Measurements from ENCODE around the gene SCAI. TPM values are rescaled to one million over a fixed set of nuclear protein-coding genes. Genes with fewer than 3 reads are reported as not detected.
A peak's percentile ranks its signal among the peaks of the same experiment; 100 is the strongest.

The SCAI gene
- total RNA-seq, 6 experiments from 2014 or later: 1.8 to 5.5 (median 2.6) TPM

- intact Hi-C loops (cut with DNase I): no loop called here
- peaks cover 0 to 21% (median 2%) of the 10 kb centered on the region in 4 donors for H3K4me1 ChIP-seq
- no peaks in the 10 kb centered on the region for H3K27me3 ChIP-seq
- peak overlapping the region; percentile 54 to 63 (median 54) for H3K4me3 ChIP-seq
- 2% methylated on average over 20 of the region's 54 CpGs for WGBS (ENCODE audit: insufficient coverage, low coverage, low lambda C conversion rate, missing lambda C conversion rate)
- ATAC-seq: no peak
- DNase-seq: peak in 2 of 3 donors; percentile 49 to 63
- no peaks in the 10 kb centered on the region for H3K9me3 ChIP-seq
- no peak overlapping the region for H3K27ac ChIP-seq
- TF ChIP-seq CTCF (IDR thresholded peaks at IDR 0.05): no peak
- TF ChIP-seq POLR2A (IDR thresholded peaks at IDR 0.05): no peak
- H3K36me3 ChIP-seq: no peaks in the 10 kb centered on the region
Observed at GRCh38 chr9:125142560-125143376, 560 bp downstream of the SCAI start.

DNA sequence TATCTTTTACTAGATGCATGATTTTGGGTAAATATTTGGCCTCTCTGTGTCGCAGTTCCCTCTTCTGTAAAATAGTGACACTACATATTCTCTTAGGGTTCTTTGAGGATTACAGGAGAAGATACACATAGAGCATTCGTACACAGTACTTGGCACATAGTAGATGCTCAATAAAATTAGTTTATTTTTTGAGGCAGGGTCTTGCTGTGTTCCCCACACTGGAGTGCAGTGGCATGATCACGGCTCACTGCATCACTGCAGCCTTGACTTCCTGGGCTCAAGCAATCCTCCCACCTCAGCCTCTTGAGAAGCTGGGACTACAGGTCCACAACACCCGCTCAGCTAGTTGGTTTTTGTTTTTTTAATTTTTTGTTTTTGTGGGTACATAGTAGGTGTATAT lies 1.6 kb downstream of the SCAI start:
- TF ChIP-seq CTCF (IDR thresholded peaks at IDR 0.05) (no peak), POLR2A (IDR thresholded peaks at IDR 0.05) (no peak)
- ATAC-seq: no peak
- Histone ChIP-seq H3K27ac (no peak overlapping the region), H3K9me3 (no peaks in the 10 kb centered on the region), H3K27me3 (no peaks in the 10 kb centered on the region), H3K36me3 (no peaks in the 10 kb centered on the region), H3K4me1 (peaks cover 0 to 20% (median 2%) of the 10 kb centered on the region in 4 donors), H3K4me3 (no peak overlapping the region)
- intact Hi-C loops (cut with DNase I): no loop called here
- no peak for DNase-seq
- 72% methylated on average over 4 of the region's 4 CpGs for WGBS (ENCODE audit: insufficient coverage, low coverage, low lambda C conversion rate, missing lambda C conversion rate)

DNA sequence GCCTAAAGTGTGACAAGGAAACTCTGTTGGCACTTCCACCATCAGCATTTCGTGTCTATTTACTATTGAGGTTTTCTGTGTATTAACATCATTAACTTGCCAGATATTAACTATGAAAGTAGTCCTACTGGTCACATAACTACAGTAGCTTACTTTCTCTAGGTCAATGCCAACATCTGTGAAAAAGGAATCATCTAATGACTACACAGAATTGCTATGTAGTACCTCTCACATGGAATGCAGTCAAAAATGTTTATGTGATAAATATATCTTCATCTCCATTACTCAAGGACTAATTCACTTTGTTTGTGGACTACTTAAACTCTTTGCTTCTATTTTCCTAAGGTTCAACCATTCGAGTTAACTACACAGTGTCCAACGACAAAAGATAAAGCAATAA lies 2.1 kb downstream of the SCAI start:
- H3K4me3 ChIP-seq: no peak overlapping the region
- peaks cover 0 to 15% (median 2%) of the 10 kb centered on the region in 4 donors for H3K4me1 ChIP-seq
- intact Hi-C loops (cut with DNase I): no loop called here
- 92% methylated on average over 3 of the region's 3 CpGs for WGBS (ENCODE audit: insufficient coverage, low coverage, low lambda C conversion rate, missing lambda C conversion rate)
- no peak for DNase-seq
- H3K9me3 ChIP-seq: no peaks in the 10 kb centered on the region
- ATAC-seq: no peak
- H3K36me3 ChIP-seq: no peaks in the 10 kb centered on the region
- H3K27ac ChIP-seq: no peak overlapping the region
- TF ChIP-seq POLR2A (IDR thresholded peaks at IDR 0.05): no peak
- no peak for TF ChIP-seq CTCF (IDR thresholded peaks at IDR 0.05)
- H3K27me3 ChIP-seq: no peaks in the 10 kb centered on the region

GRCh38 chr9:125140576-125140975 lies 2.8 kb downstream of the SCAI start:
- TF ChIP-seq CTCF (IDR thresholded peaks at IDR 0.05): no peak
- TF ChIP-seq POLR2A (IDR thresholded peaks at IDR 0.05): no peak
- H3K4me1 ChIP-seq: peaks cover 0 to 12% (median 2%) of the 10 kb centered on the region in 4 donors
- H3K36me3 ChIP-seq: no peaks in the 10 kb centered on the region
- WGBS (ENCODE audit: insufficient coverage, low coverage, low lambda C conversion rate, missing lambda C conversion rate): no CpG with 5 or more reads among the region's 1 CpG
- DNase-seq (no peak), ATAC-seq (no peak)
- H3K27ac ChIP-seq: no peak overlapping the region
- no peaks in the 10 kb centered on the region for H3K27me3 ChIP-seq
- H3K4me3 ChIP-seq: no peak overlapping the region
- no peaks in the 10 kb centered on the region for H3K9me3 ChIP-seq
- intact Hi-C loops (cut with DNase I): no loop called here

Measured in right lobe of liver (tissue), 6 donors.